ENCODE results near the gene C1orf21.

Gene C1orf21

DNA sequence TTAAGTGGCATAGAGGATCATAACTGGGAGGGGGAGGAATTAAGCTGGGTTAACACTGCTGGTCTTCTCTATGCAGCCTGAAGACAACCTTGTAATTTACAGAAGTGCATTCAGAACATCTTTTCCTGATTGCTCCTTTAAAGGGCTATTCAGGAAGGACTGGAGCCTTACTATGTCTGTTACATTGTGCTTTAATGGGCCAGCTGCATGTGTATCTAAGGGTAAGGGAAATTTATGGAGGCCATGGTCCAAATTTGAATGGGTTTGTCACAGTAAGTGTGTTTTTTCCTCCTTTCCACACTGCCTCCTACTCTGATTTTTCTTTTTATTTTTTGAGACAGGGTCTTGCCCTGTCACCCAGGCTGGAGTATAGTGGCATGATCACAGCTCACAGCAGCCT lies 19.6 kb downstream of the C1orf21 start:
- Histone ChIP-seq H3K36me3 (replicated peaks) (no peaks in the 10 kb centered on the region), H3K27me3 (replicated peaks) (no peaks in the 10 kb centered on the region), H3K4me3 (ENCODE audit: low read depth, low read length) (no peak overlapping the region), H3K27ac (no peak overlapping the region)
- TF ChIP-seq, protein P1, sequence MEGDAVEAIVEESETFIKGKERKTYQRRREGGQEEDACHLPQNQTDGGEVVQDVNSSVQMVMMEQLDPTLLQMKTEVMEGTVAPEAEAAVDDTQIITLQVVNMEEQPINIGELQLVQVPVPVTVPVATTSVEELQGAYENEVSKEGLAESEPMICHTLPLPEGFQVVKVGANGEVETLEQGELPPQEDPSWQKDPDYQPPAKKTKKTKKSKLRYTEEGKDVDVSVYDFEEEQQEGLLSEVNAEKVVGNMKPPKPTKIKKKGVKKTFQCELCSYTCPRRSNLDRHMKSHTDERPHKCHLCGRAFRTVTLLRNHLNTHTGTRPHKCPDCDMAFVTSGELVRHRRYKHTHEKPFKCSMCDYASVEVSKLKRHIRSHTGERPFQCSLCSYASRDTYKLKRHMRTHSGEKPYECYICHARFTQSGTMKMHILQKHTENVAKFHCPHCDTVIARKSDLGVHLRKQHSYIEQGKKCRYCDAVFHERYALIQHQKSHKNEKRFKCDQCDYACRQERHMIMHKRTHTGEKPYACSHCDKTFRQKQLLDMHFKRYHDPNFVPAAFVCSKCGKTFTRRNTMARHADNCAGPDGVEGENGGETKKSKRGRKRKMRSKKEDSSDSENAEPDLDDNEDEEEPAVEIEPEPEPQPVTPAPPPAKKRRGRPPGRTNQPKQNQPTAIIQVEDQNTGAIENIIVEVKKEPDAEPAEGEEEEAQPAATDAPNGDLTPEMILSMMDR (IDR thresholded peaks at IDR 0.05; ENCODE audit: low read depth, low read length, missing control alignments) = no peak
- in situ Hi-C loops (cut with HindIII; ENCODE audit: low pct_ligation_motif_present, low sequenced_read_pairs) = no loop called here
- DNase-seq = no peak

DNA sequence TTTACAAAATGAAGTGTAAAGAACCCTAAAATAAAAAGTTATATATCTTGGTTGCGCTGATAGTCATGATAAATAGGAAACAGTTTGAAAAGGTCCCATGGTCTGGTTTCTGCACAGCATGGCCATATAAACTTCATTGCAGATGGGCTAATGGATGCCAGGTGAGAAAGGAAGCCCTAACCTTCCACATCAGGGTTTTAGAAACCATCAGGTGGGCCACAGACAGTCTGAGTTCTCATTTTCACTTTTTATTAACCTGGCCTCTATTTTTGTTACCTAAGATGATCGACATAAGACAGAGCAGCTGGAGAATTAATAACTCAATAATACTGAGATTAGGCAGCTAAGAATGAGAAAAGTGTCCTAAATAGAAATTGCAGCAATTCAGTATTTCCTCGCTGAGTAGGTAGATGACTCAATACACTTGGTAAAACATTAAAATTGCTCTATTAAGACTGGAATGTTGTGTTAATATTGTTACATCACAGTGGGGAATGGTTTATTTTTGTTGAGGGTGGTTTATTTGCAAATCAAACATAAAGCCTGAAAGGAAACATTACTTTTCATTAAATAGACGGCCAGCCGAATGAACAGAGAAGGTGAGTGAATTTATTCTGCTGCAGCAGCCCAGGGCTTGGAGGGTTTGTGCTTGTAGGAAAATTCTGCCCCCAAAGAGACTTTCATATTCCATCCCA lies 21.1 kb downstream of the C1orf21 start:
- Histone ChIP-seq H3K4me3 (ENCODE audit: low read depth, low read length) (no peak overlapping the region), H3K27ac (no peak overlapping the region), H3K27me3 (replicated peaks) (no peaks in the 10 kb centered on the region), H3K36me3 (replicated peaks) (no peaks in the 10 kb centered on the region)
- DNase-seq = no peak
- TF ChIP-seq, protein P1 (IDR thresholded peaks at IDR 0.05; ENCODE audit: low read depth, low read length, missing control alignments) = no peak
- in situ Hi-C loops (cut with HindIII; ENCODE audit: low pct_ligation_motif_present, low sequenced_read_pairs) = no loop called here

DNA sequence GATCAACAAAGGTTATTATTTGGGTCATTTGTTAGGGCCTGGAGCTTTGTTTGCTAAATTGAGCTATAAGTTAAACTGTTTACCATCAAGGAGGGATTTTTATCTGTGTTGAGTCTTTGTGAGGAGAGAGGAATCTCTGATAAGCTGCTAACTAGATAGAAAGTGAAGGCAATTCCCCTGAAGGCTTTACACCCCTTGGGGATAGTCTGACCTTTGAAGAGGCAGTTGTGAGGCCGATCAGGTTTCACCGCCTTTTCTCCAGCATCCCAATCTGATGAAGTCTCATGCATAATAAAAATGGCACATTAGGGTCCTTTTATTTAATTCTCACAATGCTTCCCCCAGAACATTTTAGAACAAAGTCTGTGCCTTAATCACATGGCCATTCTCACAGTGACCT lies 21.8 kb downstream of the C1orf21 start:
- TF ChIP-seq, protein P1 (IDR thresholded peaks at IDR 0.05; ENCODE audit: low read depth, low read length, missing control alignments) = no peak
- Histone ChIP-seq H3K4me3 (ENCODE audit: low read depth, low read length) (no peak overlapping the region), H3K27me3 (replicated peaks) (no peaks in the 10 kb centered on the region), H3K36me3 (replicated peaks) (no peaks in the 10 kb centered on the region), H3K27ac (no peak overlapping the region)
- in situ Hi-C loops (cut with HindIII; ENCODE audit: low pct_ligation_motif_present, low sequenced_read_pairs) = no loop called here
- no peak for DNase-seq

DNA sequence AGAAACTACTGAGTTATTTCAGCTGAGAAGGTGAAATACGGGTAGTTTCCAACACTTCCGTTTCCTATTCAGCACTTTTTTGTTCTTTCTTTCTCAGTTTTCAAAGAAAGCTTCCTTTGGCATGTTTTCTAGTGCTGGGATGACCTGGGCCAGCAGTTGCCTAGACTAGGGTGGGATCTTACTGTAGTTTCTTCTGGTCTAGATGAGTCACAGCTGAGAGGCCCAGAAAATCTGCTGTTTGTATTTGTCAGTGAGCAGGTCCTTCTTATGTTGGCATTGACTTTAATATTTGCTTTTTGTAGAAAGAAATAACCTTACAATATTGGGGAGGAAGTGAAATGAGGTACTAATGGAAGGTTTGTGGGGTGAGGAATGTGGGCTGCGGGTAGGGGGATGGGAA lies 22.2 kb downstream of the C1orf21 start:
- peak; percentile 43 for DNase-seq
- Histone ChIP-seq H3K27me3 (replicated peaks) (no peaks in the 10 kb centered on the region), H3K4me3 (ENCODE audit: low read depth, low read length) (no peak overlapping the region), H3K27ac (no peak overlapping the region), H3K36me3 (replicated peaks) (no peaks in the 10 kb centered on the region)
- TF ChIP-seq, protein P1 (IDR thresholded peaks at IDR 0.05; ENCODE audit: low read depth, low read length, missing control alignments) = no peak
- in situ Hi-C loops (cut with HindIII; ENCODE audit: low pct_ligation_motif_present, low sequenced_read_pairs) = no loop called here

DNA sequence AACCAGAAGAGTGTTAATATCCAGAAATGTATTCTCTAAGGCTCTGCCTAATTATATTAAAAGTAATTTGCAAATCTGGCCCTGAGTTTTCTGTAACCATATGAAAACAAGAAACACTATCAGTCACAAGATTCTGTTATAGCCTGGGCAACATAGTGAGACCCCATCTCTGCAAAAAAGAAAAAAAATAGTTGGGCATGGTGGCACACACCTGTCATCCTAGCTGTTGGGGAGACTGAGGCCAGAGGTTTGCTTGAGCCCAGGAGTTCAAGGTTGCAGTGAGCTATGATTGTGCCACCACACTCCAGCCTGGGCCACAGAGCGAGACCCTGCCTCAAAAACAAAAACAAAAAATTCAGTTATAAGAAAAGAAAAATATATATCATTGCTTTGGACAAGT lies 25.6 kb downstream of the C1orf21 start:
- no peak for DNase-seq
- in situ Hi-C loops (cut with HindIII; ENCODE audit: low pct_ligation_motif_present, low sequenced_read_pairs) = no loop called here
- TF ChIP-seq, protein P1 (IDR thresholded peaks at IDR 0.05; ENCODE audit: low read depth, low read length, missing control alignments) = no peak
- Histone ChIP-seq H3K4me3 (ENCODE audit: low read depth, low read length) (no peak overlapping the region), H3K27me3 (replicated peaks) (no peaks in the 10 kb centered on the region), H3K36me3 (replicated peaks) (no peaks in the 10 kb centered on the region), H3K27ac (no peak overlapping the region)

DNA sequence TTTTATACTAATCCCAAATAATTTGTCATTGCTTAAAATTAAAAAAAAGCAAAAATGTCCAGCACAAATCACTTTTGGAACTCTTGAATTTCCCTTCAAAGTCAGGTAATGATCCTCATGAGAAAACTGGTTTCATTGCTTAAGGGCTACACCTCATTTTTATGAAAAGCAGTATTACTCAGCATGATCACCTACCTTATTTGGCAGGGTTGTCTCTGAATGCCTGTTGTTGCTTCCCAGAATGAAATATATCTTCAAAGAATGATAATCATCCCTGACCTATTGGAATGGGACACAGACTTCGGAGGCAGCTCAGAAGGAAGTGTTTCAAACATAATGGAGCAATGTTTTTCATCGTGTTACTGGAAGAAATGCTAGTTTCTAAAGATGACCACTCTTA lies 29.7 kb downstream of the C1orf21 start:
- Histone ChIP-seq H3K27ac (no peak overlapping the region), H3K4me3 (ENCODE audit: low read depth, low read length) (no peak overlapping the region), H3K27me3 (replicated peaks) (no peaks in the 10 kb centered on the region), H3K36me3 (replicated peaks) (no peaks in the 10 kb centered on the region)
- TF ChIP-seq, protein P1 (IDR thresholded peaks at IDR 0.05; ENCODE audit: low read depth, low read length, missing control alignments) = no peak
- no peak for DNase-seq
- in situ Hi-C loops (cut with HindIII; ENCODE audit: low pct_ligation_motif_present, low sequenced_read_pairs) = no loop called here

Data from brain microvascular endothelial cell (primary cell).